Common myeloid progenitor, CD34-positive (primary cell): ENCODE measurements around the gene SMARCC1. TPM values are rescaled to one million over a fixed set of nuclear protein-coding genes. Genes with fewer than 3 reads are reported as not detected.
"Not testable (repeated sequence)": the region's sequence is repeated elsewhere in the genome, so short reads cannot be mapped to it uniquely, and the experiment has no call there.

Source experiments
- CTCF ChIA-PET: fragments of 350-600 bp; sonication (Branson Sonifier 250); formaldehyde crosslinking; loops from one replicate; lab custom pipeline; 2021; ENCODE audit warnings: antibody characterized with exemption; lab: Charles Lee
- POLR2A ChIA-PET: fragments of 350-600 bp; sonication (Branson Sonifier 250); formaldehyde crosslinking; loops from one replicate; lab custom pipeline; 2021; ENCODE audit warnings: antibody characterized with exemption; lab: Charles Lee
- DNase-seq, 3 donors: peaks; one replicate each; pipeline versions ENCODE4 v3.0.0 to v3.0.0-alpha.2; 2013
- H3K27ac ChIP-seq, 2 experiments: 1 replicate in 1 of 2; 2 replicates in 1 of 2; pipeline ENCODE4 v1.7.0; 2013; ENCODE audit warnings: inconsistent platforms in 2 of 2, low read length in 2 of 2, mild to moderate bottlenecking in 2 of 2, low read depth in 1 of 2, moderate library complexity in 1 of 2; ENCODE audit not compliant: severe bottlenecking in 2 of 2, insufficient read depth in 1 of 2, poor library complexity in 1 of 2
- H3K27me3 ChIP-seq, 5 experiments: replicated peaks in 2 of 5; 1 replicate in 3 of 5; 2 replicates in 2 of 5; pipeline versions ENCODE4 v1.6.1 to v1.7.0; 2013; ENCODE audit warnings: low read length in 4 of 5, mild to moderate bottlenecking in 2 of 5, moderate library complexity in 2 of 5, inconsistent platforms in 1 of 5; ENCODE audit not compliant: insufficient read depth in 5 of 5, control insufficient read depth in 4 of 5
- H3K36me3 ChIP-seq, 4 experiments: 1 replicate in 2 of 4; 2 replicates in 2 of 4; pipeline versions ENCODE4 v1.6.1 to v1.7.0; 2013; ENCODE audit warnings: low read length in 3 of 4, control low read depth in 1 of 4, mild to moderate bottlenecking in 1 of 4; ENCODE audit not compliant: control insufficient read depth in 4 of 4, insufficient read depth in 4 of 4
- H3K4me1 ChIP-seq, 4 experiments: 1 replicate in 3 of 4; 2 replicates in 1 of 4; pipeline versions ENCODE4 v1.6.1 to v1.7.1; 2013; ENCODE audit warnings: low read length in 3 of 4, mild to moderate bottlenecking in 3 of 4, control low read depth in 1 of 4, inconsistent platforms in 1 of 4, moderate library complexity in 1 of 4; ENCODE audit not compliant: control insufficient read depth in 4 of 4, insufficient read depth in 4 of 4; ENCODE audit errors: control extremely low read depth in 1 of 4
- H3K4me3 ChIP-seq, 7 experiments: 1 replicate in 4 of 7; 2 replicates in 3 of 7; pipeline versions ENCODE4 v1.5.1 to v1.7.0; 2013; ENCODE audit warnings: mild to moderate bottlenecking in 7 of 7, low read length in 6 of 7, moderate library complexity in 6 of 7, inconsistent platforms in 2 of 7, low read depth in 2 of 7, control low read depth in 1 of 7; ENCODE audit not compliant: insufficient read depth in 4 of 7, control insufficient read depth in 1 of 7; ENCODE audit errors: extremely low read depth in 1 of 7
- H3K9me3 ChIP-seq, 5 experiments: 1 replicate in 4 of 5; 2 replicates in 1 of 5; pipeline versions ENCODE4 v1.6.1 to v1.7.1; 2013; ENCODE audit warnings: low read length in 4 of 5, mild to moderate bottlenecking in 2 of 5, inconsistent platforms in 1 of 5, low read depth in 1 of 5, moderate library complexity in 1 of 5; ENCODE audit not compliant: control insufficient read depth in 4 of 5, insufficient read depth in 2 of 5; ENCODE audit errors: control extremely low read depth in 1 of 5
- WGBS: methylation state at CpG from one replicate; pipeline ENCODE4 v1.1.5; 2013; ENCODE audit not compliant: insufficient coverage; 5-methylcytosine and 5-hydroxymethylcytosine counted together
- polyA plus RNA-seq: library from polyadenylated mRNA; unstranded; fragments of 120-200 nt; gene quantifications from one replicate; pipeline ENCODE4 v1.2.1, GENCODE V29; 2013

The SMARCC1 gene
- 71.3 TPM for polyA plus RNA-seq

GRCh38 chr3:47781685-47782445 lies at the start of gene SMARCC1:
SMARCC1 (minus strand) TSS chr3:47781893; CDS start chr3:47781797, 96 bp downstream.
- CTCF ChIA-PET = no interaction called here
- H3K27ac ChIP-seq = peak within 1 kb of the TSS; percentile 93 to 98
- H3K9me3 ChIP-seq = no peaks in the 10 kb centered on the region
- POLR2A ChIA-PET = no interaction called here
- peak; percentile 98 to 99 (median 99) for DNase-seq
- peaks cover 19 to 33% (median 21%) of the 10 kb centered on the region in 4 experiments for H3K4me1 ChIP-seq
- peak within 1 kb of the TSS; percentile 89 to 99 (median 97) for H3K4me3 ChIP-seq
- 0% methylated on average over 54 of the region's 79 CpGs for WGBS
- H3K36me3 ChIP-seq = peaks cover 0 to 3% (median 2%) of the 10 kb centered on the region in 4 experiments
- no peaks in the 10 kb centered on the region for H3K27me3 ChIP-seq

- H3K9me3 ChIP-seq, H3K27me3 ChIP-seq, POLR2A ChIA-PET, H3K27ac ChIP-seq, H3K4me3 ChIP-seq: not testable (repeated sequence)
- peaks cover 0 to 16% (median 14%) of the 10 kb centered on the region in 4 experiments for H3K4me1 ChIP-seq
- WGBS = 53% methylated on average over 8 of the region's 9 CpGs
- peaks cover 9 to 59% (median 44%) of the 10 kb centered on the region in 4 experiments for H3K36me3 ChIP-seq
- CTCF ChIA-PET = interaction anchor here (1.8 kb wide), 1 partner anchor 9 kb away, joined by 5 read pairs; no protein-coding TSS in a partner anchor
- peak; percentile 26 to 47 (median 44) for DNase-seq
These were observed 47.8 kb upstream of the SMARCC1 start for GRCh38 chr3:47829482-47829881.

- Histone ChIP-seq H3K9me3 (no peaks in the 10 kb centered on the region), H3K4me1 (peaks cover 0 to 21% (median 18%) of the 10 kb centered on the region in 4 experiments), H3K4me3 (peak overlapping the region; percentile 58 to 93 (median 85)), H3K36me3 (peaks cover 0 to 33% (median 24%) of the 10 kb centered on the region in 4 experiments), H3K27me3 (no peaks in the 10 kb centered on the region), H3K27ac (peak overlapping the region; percentile 18 to 85)
- POLR2A ChIA-PET = interaction anchor here (0.7 to 2.1 kb wide), 3 partner anchors 11 to 848 kb away, joined by 3 to 9 read pairs (median 3); no protein-coding TSS in a partner anchor
- peak in 1 of 3 donors; percentile 8 for DNase-seq
- CTCF ChIA-PET = interaction anchor here (0.6 to 4.2 kb wide), 16 partner anchors 9 to 404 kb away, joined by 3 to 42 read pairs (median 4); no protein-coding TSS in a partner anchor
- 45% methylated on average over 6 of the region's 7 CpGs for WGBS
These were observed 43.9 kb upstream of the SMARCC1 start for GRCh38 chr3:47825590-47825989.

- Histone ChIP-seq H3K4me1 (peaks cover 0 to 21% (median 18%) of the 10 kb centered on the region in 4 experiments), H3K27me3 (no peaks in the 10 kb centered on the region), H3K4me3 (peak overlapping the region; percentile 58 to 93 (median 85)), H3K27ac (peak overlapping the region; percentile 18 to 85), H3K36me3 (peaks cover 0 to 35% (median 25%) of the 10 kb centered on the region in 4 experiments), H3K9me3 (no peaks in the 10 kb centered on the region)
- WGBS = 3% methylated on average over 62 of the region's 77 CpGs
- ChIA-PET POLR2A (interaction anchor here (0.5 to 2.1 kb wide), 5 partner anchors 12 to 1701 kb away, joined by 3 to 9 read pairs (median 3); no protein-coding TSS in a partner anchor), CTCF (interaction anchor here (0.6 to 4.2 kb wide), 22 partner anchors 8 to 403 kb away, joined by 3 to 42 read pairs (median 4); no protein-coding TSS in a partner anchor)
- peak; percentile 80 to 86 (median 84) for DNase-seq
These were observed 43.1 kb upstream of the SMARCC1 start for GRCh38 chr3:47824541-47825473.

GRCh38 chr3:47817609-47818008 lies 35.9 kb upstream of the SMARCC1 start:
- peaks cover 8 to 67% (median 37%) of the 10 kb centered on the region in 4 experiments for H3K36me3 ChIP-seq
- no peaks in the 10 kb centered on the region for H3K27me3 ChIP-seq
- H3K4me3 ChIP-seq = no peak overlapping the region
- 96% methylated on average over 3 of the region's 7 CpGs for WGBS
- no peak overlapping the region for H3K27ac ChIP-seq
- H3K4me1 ChIP-seq = no peaks in the 10 kb centered on the region
- no peak for DNase-seq
- ChIA-PET CTCF (no interaction called here), POLR2A (no interaction called here)
- no peaks in the 10 kb centered on the region for H3K9me3 ChIP-seq

GRCh38 chr3:47813551-47814177 lies 32.0 kb upstream of the SMARCC1 start:
- Histone ChIP-seq H3K9me3 (no peaks in the 10 kb centered on the region), H3K27me3 (no peaks in the 10 kb centered on the region), H3K4me1 (no peaks in the 10 kb centered on the region), H3K4me3 (no peak overlapping the region), H3K36me3 (peaks cover 23 to 65% (median 51%) of the 10 kb centered on the region in 4 experiments), H3K27ac (no peak overlapping the region)
- WGBS = 100% methylated on average over 4 of the region's 8 CpGs
- CTCF ChIA-PET = interaction anchor here (0.7 to 2.1 kb wide), 3 partner anchors 9 to 53 kb away, joined by 3 to 6 read pairs (median 4); no protein-coding TSS in a partner anchor
- POLR2A ChIA-PET = no interaction called here
- DNase-seq = no peak
